GM21423 (cell line): ENCODE data around the gene STEAP1B.
"Not testable (repeated sequence)": the region's sequence is repeated elsewhere in the genome, so short reads cannot be mapped to it uniquely, and the experiment has no call there.

ENCODE experiments used
- ATAC-seq: cut with Tn5 transposase; IDR thresholded peaks from one replicate; pipeline ENCODE4 v1.9.1; 2021; ENCODE audit warnings: mild to moderate bottlenecking, moderate library complexity; ENCODE audit not compliant: unreplicated experiment

STEAP1B gene

GRCh38 chr7:22499888-22500689 lies at the start of gene STEAP1B:
Gene STEAP1B, minus strand, starts transcription at chr7:22500188. Its CDS starts 5,333 bp downstream, at chr7:22494855.
- peak; percentile 85 for ATAC-seq

GRCh38 chr7:22549051-22549450 lies 49.1 kb upstream of the STEAP1B start:
- no peak for ATAC-seq

GRCh38 chr7:22548313-22548712 lies 48.3 kb upstream of the STEAP1B start:
- ATAC-seq = no peak

GRCh38 chr7:22546769-22547168 lies 46.8 kb upstream of the STEAP1B start:
- ATAC-seq = no peak

- ATAC-seq = no peak
These were observed 45.5 kb upstream of the STEAP1B start for GRCh38 chr7:22545529-22545928.

- no peak for ATAC-seq
These were observed 44.3 kb upstream of the STEAP1B start for GRCh38 chr7:22544245-22544644.

GRCh38 chr7:22543169-22543568 lies 43.2 kb upstream of the STEAP1B start:
- no peak for ATAC-seq

GRCh38 chr7:22542669-22543068 lies 42.7 kb upstream of the STEAP1B start:
- no peak for ATAC-seq

GRCh38 chr7:22542254-22542653 lies 42.3 kb upstream of the STEAP1B start:
- ATAC-seq = no peak

GRCh38 chr7:22541789-22542188 lies 41.8 kb upstream of the STEAP1B start:
- no peak for ATAC-seq

GRCh38 chr7:22528537-22528936 lies 28.5 kb upstream of the STEAP1B start:
- ATAC-seq = not testable (repeated sequence)

- ATAC-seq = not testable (repeated sequence)
These were observed 24.5 kb upstream of the STEAP1B start for GRCh38 chr7:22524353-22524947.

- ATAC-seq = not testable (repeated sequence)
These were observed 23.7 kb upstream of the STEAP1B start for GRCh38 chr7:22523478-22524352.

- ATAC-seq = not testable (repeated sequence)
These were observed 19.6 kb upstream of the STEAP1B start for GRCh38 chr7:22519560-22519959.

- ATAC-seq = not testable (repeated sequence)
These were observed 17.0 kb upstream of the STEAP1B start for GRCh38 chr7:22516950-22517349.

GRCh38 chr7:22514963-22515362 lies 15.0 kb upstream of the STEAP1B start:
- ATAC-seq = not testable (repeated sequence)

GRCh38 chr7:22507320-22507719 lies 7.3 kb upstream of the STEAP1B start:
- not testable (repeated sequence) for ATAC-seq

GRCh38 chr7:22506316-22507020 lies 6.5 kb upstream of the STEAP1B start:
- not testable (repeated sequence) for ATAC-seq

GRCh38 chr7:22504519-22504918 lies 4.5 kb upstream of the STEAP1B start:
- ATAC-seq = not testable (repeated sequence)

- ATAC-seq = not testable (repeated sequence)
These were observed 2.1 kb upstream of the STEAP1B start for GRCh38 chr7:22502104-22502503.

GRCh38 chr7:22501336-22501735 lies 1.3 kb upstream of the STEAP1B start:
- ATAC-seq = not testable (repeated sequence)
